HEK293 (cell line): ENCODE measurements around the gene MIA3.

Source experiments
- CTCF ChIA-PET: fragments of 350-600 bp; formaldehyde crosslinking; extraction: SDS; loops from one replicate; lab custom pipeline; 2021; ENCODE audit warnings: antibody characterized with exemption; lab: Yijun Ruan, JAX
- POLR2A ChIA-PET: fragments of 300-600 bp; formaldehyde crosslinking; extraction: SDS; loops from one replicate; lab custom pipeline; 2020; ENCODE audit warnings: antibody characterized with exemption, inconsistent platforms; lab: Yijun Ruan, JAX
- H3K27ac ChIP-seq: fragments of 200-500 bp; sonication (Bioruptor generic); 2 replicates; pipeline ENCODE4 v1.5.1; 2014; ENCODE audit warnings: low read depth, low read length, control low read depth, inconsistent platforms; ENCODE audit errors: extremely low read depth
- H3K36me3 ChIP-seq, 2 experiments: fragments of 200-500 bp in 1 of 2; sonication (Bioruptor generic) in 1 of 2; 1 replicate in 1 of 2; 2 replicates in 1 of 2; pipeline ENCODE4 v1.5.1; 2014 to 2017; ENCODE audit warnings: inconsistent platforms in 2 of 2, low read length in 2 of 2; ENCODE audit not compliant: control insufficient read depth in 2 of 2, insufficient read depth in 1 of 2
- H3K4me1 ChIP-seq: fragments of 200-500 bp; sonication (Bioruptor generic); 2 replicates; pipeline ENCODE4 v1.5.1; 2014; ENCODE audit warnings: mild to moderate bottlenecking, low read length, inconsistent platforms; ENCODE audit not compliant: control insufficient read depth, insufficient read depth
- H3K4me3 ChIP-seq: 2 replicates; pipeline ENCODE4 v1.5.1; 2011; ENCODE audit warnings: low read depth, mild to moderate bottlenecking, control low read depth, low read length, moderate library complexity
- H3K9me3 ChIP-seq: fragments of 200-500 bp; sonication (Bioruptor generic); 2 replicates; pipeline ENCODE4 v1.5.1; 2014; ENCODE audit warnings: low read depth, low read length, inconsistent platforms; ENCODE audit not compliant: control insufficient read depth, insufficient read depth
- ZBTB21 ChIP-seq: fragments of 450-650 bp; formaldehyde crosslinking; IDR thresholded peaks from 2 replicates; pipeline ENCODE4 v1.5.1; 2017; ENCODE audit warnings: missing biosample characterization, missing genetic modification characterization
- ZBTB48 ChIP-seq: fragments of 450-650 bp; formaldehyde crosslinking; IDR thresholded peaks from 2 replicates; pipeline ENCODE4 v1.5.1; 2016; ENCODE audit warnings: missing biosample characterization, missing genetic modification characterization
- ZNF114 ChIP-seq: fragments of 450-650 bp; formaldehyde crosslinking; IDR thresholded peaks from 2 replicates; pipeline ENCODE4 v1.5.0; 2017; ENCODE audit warnings: missing biosample characterization, missing genetic modification characterization
- ZNF146 ChIP-seq: fragments of 450-650 bp; formaldehyde crosslinking; IDR thresholded peaks from 2 replicates; pipeline ENCODE4 v1.5.1; 2016; ENCODE audit warnings: missing biosample characterization, missing genetic modification characterization
- ZNF175 ChIP-seq: fragments of 450-650 bp; formaldehyde crosslinking; IDR thresholded peaks from 2 replicates; pipeline ENCODE4 v1.5.1; 2016; ENCODE audit warnings: missing biosample characterization, missing genetic modification characterization
- ZNF23 ChIP-seq: fragments of 450-650 bp; formaldehyde crosslinking; IDR thresholded peaks from 2 replicates; pipeline ENCODE4 v1.5.1; 2016; ENCODE audit warnings: missing biosample characterization, missing genetic modification characterization, borderline replicate concordance
- ZNF248 ChIP-seq: fragments of 450-650 bp; formaldehyde crosslinking; IDR thresholded peaks from 2 replicates; pipeline ENCODE4 v1.5.1; 2017; ENCODE audit warnings: missing biosample characterization, missing genetic modification characterization
- ZNF423 ChIP-seq: fragments of 450-650 bp; formaldehyde crosslinking; IDR thresholded peaks from 2 replicates; pipeline ENCODE4 v1.5.1; 2016; ENCODE audit warnings: missing biosample characterization, missing genetic modification characterization
- ZNF529 ChIP-seq: fragments of 450-650 bp; formaldehyde crosslinking; IDR thresholded peaks from 2 replicates; pipeline ENCODE4 v1.5.1; 2017; ENCODE audit warnings: missing genetic modification characterization, missing biosample characterization; ENCODE audit not compliant: insufficient replicate concordance
- ZNF548 ChIP-seq: fragments of 450-650 bp; formaldehyde crosslinking; IDR thresholded peaks from 2 replicates; pipeline ENCODE4 v1.5.1; 2016; ENCODE audit warnings: missing biosample characterization, missing genetic modification characterization
- ZNF571 ChIP-seq: fragments of 450-650 bp; formaldehyde crosslinking; IDR thresholded peaks from 2 replicates; pipeline ENCODE4 v1.5.0; 2017; ENCODE audit warnings: missing biosample characterization, missing genetic modification characterization
- ZNF585B ChIP-seq: fragments of 450-650 bp; formaldehyde crosslinking; IDR thresholded peaks from 2 replicates; pipeline ENCODE4 v1.5.1; 2016; ENCODE audit warnings: missing biosample characterization, missing genetic modification characterization
- ZNF677 ChIP-seq: fragments of 450-650 bp; IDR thresholded peaks from 2 replicates; pipeline ENCODE4 v1.5.0; 2018; ENCODE audit warnings: missing biosample characterization, mild to moderate bottlenecking, missing genetic modification characterization, moderate library complexity
- ZNF747 ChIP-seq: fragments of 450-650 bp; formaldehyde crosslinking; IDR thresholded peaks from 2 replicates; pipeline ENCODE4 v1.5.1; 2016; ENCODE audit warnings: missing biosample characterization, missing genetic modification characterization
- ZNF76 ChIP-seq: fragments of 450-650 bp; formaldehyde crosslinking; IDR thresholded peaks from 2 replicates; pipeline ENCODE4; 2016; ENCODE audit warnings: low read depth, missing biosample characterization, missing genetic modification characterization, borderline replicate concordance
- ZNF776 ChIP-seq: fragments of 450-650 bp; formaldehyde crosslinking; IDR thresholded peaks from 2 replicates; pipeline ENCODE4 v1.5.0; 2017; ENCODE audit warnings: missing biosample characterization, missing genetic modification characterization, borderline replicate concordance
- TF ChIP-seq, protein P1 (sequence below): fragments of 450-650 bp; formaldehyde crosslinking; IDR thresholded peaks from 2 replicates; pipeline ENCODE4 v1.5.1; 2016; ENCODE audit warnings: missing biosample characterization, missing genetic modification characterization
- TF ChIP-seq, protein P2 (sequence below): fragments of 450-650 bp; formaldehyde crosslinking; IDR thresholded peaks from 2 replicates; pipeline ENCODE4 v1.5.1; 2016; ENCODE audit warnings: missing biosample characterization, missing genetic modification characterization
- TF ChIP-seq, protein P3 (sequence below): fragments of 450-650 bp; formaldehyde crosslinking; IDR thresholded peaks from 2 replicates; pipeline ENCODE4 v1.5.1; 2016; ENCODE audit warnings: missing biosample characterization, missing genetic modification characterization, borderline replicate concordance

The MIA3 gene

DNA sequence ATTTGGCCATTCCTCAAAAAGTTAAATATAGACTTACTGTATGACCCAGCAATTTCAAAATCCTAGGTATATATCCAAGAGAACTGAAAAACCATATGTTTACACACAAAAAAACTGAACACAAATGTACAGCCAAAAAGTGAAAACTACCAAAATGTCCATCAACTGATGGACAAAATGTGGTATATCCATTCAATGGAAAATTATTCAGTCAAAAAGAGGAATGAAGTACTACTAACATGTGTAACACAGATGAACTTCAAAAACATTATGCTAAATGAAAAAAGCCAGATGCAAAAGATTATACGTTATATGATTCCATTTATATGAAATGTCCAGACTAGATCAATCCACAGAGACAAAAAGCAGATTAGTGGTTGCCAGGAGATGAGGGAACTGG is 86.4 kb downstream of the MIA3 start:
- H3K36me3 ChIP-seq, result peaks cover 13 to 20% of the 10 kb centered on the region in 2 experiments
- no peaks in the 10 kb centered on the region for H3K9me3 ChIP-seq
- no peaks in the 10 kb centered on the region for H3K4me1 ChIP-seq
- H3K4me3 ChIP-seq, result no peak overlapping the region
- no peak overlapping the region for H3K27ac ChIP-seq
- CTCF ChIA-PET, result interaction anchor here (0.7 kb wide), 1 partner anchor 1024 kb away, joined by 3 read pairs; no protein-coding TSS in a partner anchor
- TF ChIP-seq ZNF146 (tag by site-specific recombination), result peak; percentile 70
- TF ChIP-seq ZNF175 (tag by site-specific recombination), result no peak
- POLR2A ChIA-PET, result interaction anchor here (1.5 kb wide), 1 partner anchor 8 kb away, joined by 6 read pairs; the partner anchor contains the start of genes AIDA and BROX

DNA sequence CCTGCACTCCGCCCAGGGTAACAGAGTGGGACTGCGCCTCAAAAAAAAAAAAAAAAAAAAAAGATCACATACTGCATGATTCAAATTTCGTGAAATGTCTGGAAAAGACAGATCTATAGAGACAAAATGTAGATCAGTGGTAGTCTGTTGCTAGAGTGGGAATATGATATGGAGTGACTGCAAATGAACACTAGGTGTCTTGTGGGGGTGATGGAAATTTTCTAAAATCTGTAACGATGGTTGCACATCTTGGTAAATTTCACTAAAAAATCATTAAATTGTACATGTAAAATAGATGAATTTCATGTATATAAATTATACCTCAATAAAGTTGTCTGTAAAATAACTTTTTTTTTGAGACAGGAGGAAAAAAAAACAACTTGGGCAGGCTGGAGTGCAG is 88.9 kb downstream of the MIA3 start:
- Histone ChIP-seq H3K27ac (no peak overlapping the region), H3K36me3 (peaks cover 4 to 11% of the 10 kb centered on the region in 2 experiments), H3K4me1 (no peaks in the 10 kb centered on the region)
- ChIA-PET CTCF (no interaction called here), POLR2A (no interaction called here)
- TF ChIP-seq ZNF114 (tag by site-specific recombination), result no peak
- TF ChIP-seq ZNF23 (tag by site-specific recombination), result no peak
- TF ChIP-seq ZNF423 (tag by site-specific recombination), result no peak
- TF ChIP-seq ZBTB21 (tag by site-specific recombination), result no peak
- TF ChIP-seq ZNF776 (tag by site-specific recombination), result no peak
- TF ChIP-seq, protein P1, sequence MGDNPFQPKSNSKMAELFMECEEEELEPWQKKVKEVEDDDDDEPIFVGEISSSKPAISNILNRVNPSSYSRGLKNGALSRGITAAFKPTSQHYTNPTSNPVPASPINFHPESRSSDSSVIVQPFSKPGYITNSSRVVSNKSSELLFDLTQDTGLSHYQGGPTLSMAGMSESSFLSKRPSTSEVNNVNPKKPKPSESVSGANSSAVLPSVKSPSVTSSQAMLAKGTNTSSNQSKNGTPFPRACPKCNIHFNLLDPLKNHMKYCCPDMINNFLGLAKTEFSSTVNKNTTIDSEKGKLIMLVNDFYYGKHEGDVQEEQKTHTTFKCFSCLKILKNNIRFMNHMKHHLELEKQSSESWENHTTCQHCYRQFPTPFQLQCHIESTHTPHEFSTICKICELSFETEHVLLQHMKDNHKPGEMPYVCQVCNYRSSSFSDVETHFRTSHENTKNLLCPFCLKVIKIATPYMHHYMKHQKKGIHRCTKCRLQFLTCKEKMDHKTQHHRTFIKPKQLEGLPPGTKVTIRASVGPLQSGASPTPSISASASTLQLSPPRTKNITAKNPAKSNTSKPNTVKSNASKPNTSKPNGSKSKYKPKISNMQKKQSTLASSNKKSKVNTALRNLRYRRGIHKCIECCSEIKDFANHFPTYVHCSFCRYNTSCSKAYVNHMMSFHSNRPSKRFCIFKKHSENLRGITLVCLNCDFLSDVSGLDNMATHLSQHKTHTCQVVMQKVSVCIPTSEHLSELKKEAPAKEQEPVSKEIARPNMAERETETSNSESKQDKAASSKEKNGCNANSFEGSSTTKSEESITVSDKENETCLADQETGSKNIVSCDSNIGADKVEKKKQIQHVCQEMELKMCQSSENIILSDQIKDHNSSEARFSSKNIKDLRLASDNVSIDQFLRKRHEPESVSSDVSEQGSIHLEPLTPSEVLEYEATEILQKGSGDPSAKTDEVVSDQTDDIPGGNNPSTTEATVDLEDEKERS (tag by site-specific recombination), result no peak
- TF ChIP-seq, protein P2, sequence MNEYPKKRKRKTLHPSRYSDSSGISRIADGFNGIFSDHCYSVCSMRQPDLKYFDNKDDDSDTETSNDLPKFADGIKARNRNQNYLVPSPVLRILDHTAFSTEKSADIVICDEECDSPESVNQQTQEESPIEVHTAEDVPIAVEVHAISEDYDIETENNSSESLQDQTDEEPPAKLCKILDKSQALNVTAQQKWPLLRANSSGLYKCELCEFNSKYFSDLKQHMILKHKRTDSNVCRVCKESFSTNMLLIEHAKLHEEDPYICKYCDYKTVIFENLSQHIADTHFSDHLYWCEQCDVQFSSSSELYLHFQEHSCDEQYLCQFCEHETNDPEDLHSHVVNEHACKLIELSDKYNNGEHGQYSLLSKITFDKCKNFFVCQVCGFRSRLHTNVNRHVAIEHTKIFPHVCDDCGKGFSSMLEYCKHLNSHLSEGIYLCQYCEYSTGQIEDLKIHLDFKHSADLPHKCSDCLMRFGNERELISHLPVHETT, result no peak
- no peak for TF ChIP-seq ZNF76 (tag by site-specific recombination)
- TF ChIP-seq ZNF585B (tag by site-specific recombination), result no peak
- TF ChIP-seq ZNF571 (tag by site-specific recombination), result no peak
- no peak for TF ChIP-seq ZNF529
- no peak for TF ChIP-seq ZNF548 (tag by site-specific recombination)
- TF ChIP-seq ZNF747 (tag by site-specific recombination), result no peak
- no peak for TF ChIP-seq ZNF248
- TF ChIP-seq ZBTB48 (tag by site-specific recombination), result no peak
- TF ChIP-seq ZNF677 (tag by site-specific recombination), result no peak
- TF ChIP-seq, protein P3, sequence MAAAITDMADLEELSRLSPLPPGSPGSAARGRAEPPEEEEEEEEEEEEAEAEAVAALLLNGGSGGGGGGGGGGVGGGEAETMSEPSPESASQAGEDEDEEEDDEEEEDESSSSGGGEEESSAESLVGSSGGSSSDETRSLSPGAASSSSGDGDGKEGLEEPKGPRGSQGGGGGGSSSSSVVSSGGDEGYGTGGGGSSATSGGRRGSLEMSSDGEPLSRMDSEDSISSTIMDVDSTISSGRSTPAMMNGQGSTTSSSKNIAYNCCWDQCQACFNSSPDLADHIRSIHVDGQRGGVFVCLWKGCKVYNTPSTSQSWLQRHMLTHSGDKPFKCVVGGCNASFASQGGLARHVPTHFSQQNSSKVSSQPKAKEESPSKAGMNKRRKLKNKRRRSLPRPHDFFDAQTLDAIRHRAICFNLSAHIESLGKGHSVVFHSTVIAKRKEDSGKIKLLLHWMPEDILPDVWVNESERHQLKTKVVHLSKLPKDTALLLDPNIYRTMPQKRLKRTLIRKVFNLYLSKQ (tag by site-specific recombination), result no peak
- TF ChIP-seq, all 188 proteins: peak for 0
- no peaks in the 10 kb centered on the region for H3K9me3 ChIP-seq
- no peak overlapping the region for H3K4me3 ChIP-seq
